ENCODE measurements around the gene MTERF2. TPM values are rescaled to one million over a fixed set of nuclear protein-coding genes. Genes with fewer than 3 reads are reported as not detected.

The MTERF2 gene
- total RNA-seq, 1 experiment from 2014 or later, result 10.7 TPM

DNA sequence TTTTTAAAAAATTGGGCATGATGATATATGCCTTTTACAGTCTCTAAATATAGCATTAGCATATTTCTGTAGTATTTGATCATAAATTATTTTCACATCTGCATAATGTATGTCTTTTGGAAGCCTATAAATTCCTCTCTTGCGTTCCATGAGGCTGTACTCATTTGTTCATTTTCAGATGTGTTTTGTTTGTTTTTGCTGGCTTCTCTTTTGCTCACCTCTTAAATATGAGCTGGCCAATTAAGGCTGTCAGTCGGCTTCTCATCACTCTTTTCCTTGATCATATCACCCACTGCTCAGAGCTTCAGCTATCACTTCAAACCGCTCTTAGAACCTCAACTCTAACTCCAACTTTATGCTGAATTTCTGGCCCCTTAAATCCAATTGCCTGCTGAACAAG, 24.7 kb downstream of the MTERF2 start:
- intact Hi-C loops (cut with micrococcal nuclease), result no loop called here
- TF ChIP-seq, protein P1, sequence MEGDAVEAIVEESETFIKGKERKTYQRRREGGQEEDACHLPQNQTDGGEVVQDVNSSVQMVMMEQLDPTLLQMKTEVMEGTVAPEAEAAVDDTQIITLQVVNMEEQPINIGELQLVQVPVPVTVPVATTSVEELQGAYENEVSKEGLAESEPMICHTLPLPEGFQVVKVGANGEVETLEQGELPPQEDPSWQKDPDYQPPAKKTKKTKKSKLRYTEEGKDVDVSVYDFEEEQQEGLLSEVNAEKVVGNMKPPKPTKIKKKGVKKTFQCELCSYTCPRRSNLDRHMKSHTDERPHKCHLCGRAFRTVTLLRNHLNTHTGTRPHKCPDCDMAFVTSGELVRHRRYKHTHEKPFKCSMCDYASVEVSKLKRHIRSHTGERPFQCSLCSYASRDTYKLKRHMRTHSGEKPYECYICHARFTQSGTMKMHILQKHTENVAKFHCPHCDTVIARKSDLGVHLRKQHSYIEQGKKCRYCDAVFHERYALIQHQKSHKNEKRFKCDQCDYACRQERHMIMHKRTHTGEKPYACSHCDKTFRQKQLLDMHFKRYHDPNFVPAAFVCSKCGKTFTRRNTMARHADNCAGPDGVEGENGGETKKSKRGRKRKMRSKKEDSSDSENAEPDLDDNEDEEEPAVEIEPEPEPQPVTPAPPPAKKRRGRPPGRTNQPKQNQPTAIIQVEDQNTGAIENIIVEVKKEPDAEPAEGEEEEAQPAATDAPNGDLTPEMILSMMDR (conservative IDR thresholded peaks at IDR 0.05; ENCODE audit: low read depth, low read length), result no peak
- TF ChIP-seq EZH2phosphoT487 (IDR thresholded peaks at IDR 0.05; ENCODE audit: borderline replicate concordance, low read length) (no peak), EZH2 (IDR thresholded peaks at IDR 0.05; ENCODE audit: low read length, unreplicated experiment) (no peak)
- H3K79me2 ChIP-seq (ENCODE audit: low read length), result peaks cover 39% of the 10 kb centered on the region
- ChIA-PET POLR2A (ENCODE audit: unreplicated experiment) (no interaction called here), CTCF (no interaction called here)
- H3K27ac ChIP-seq (ENCODE audit: low read length), result no peak overlapping the region
- no peaks in the 10 kb centered on the region for H3K9me2 ChIP-seq (replicated peaks; ENCODE audit: low read length)
- no peak for ATAC-seq
- no peak for DNase-seq
- H3K36me3 ChIP-seq (ENCODE audit: low read depth, low read length), result 0 out of 2 replicates have a peak, but pooled peaks cover 6% of the 10 kb centered on the region
- H3K4me3 ChIP-seq (ENCODE audit: low read length), result no peak overlapping the region
- peaks cover 7% of the 10 kb centered on the region for H3K4me1 ChIP-seq (ENCODE audit: insufficient read depth, low read length)
- H2AFZ ChIP-seq (ENCODE audit: low read length), result no peak overlapping the region
- no TSS peak for BruUV-seq (replicated peaks)
- H3K27me3 ChIP-seq (ENCODE audit: low read length), result no peaks in the 10 kb centered on the region
- H3F3A ChIP-seq (ENCODE audit: low read length, unreplicated experiment), result no peaks in the 10 kb centered on the region
- H3K9ac ChIP-seq (ENCODE audit: low read length), result no peak overlapping the region
- peaks cover 6% of the 10 kb centered on the region; the same call in 1 of the 2 replicates for H4K20me1 ChIP-seq (ENCODE audit: low read length)
- no peak overlapping the region for H3K4me2 ChIP-seq (ENCODE audit: low read length)
- H3K9me3 ChIP-seq (ENCODE audit: low read length), result no peaks in the 10 kb centered on the region

DNA sequence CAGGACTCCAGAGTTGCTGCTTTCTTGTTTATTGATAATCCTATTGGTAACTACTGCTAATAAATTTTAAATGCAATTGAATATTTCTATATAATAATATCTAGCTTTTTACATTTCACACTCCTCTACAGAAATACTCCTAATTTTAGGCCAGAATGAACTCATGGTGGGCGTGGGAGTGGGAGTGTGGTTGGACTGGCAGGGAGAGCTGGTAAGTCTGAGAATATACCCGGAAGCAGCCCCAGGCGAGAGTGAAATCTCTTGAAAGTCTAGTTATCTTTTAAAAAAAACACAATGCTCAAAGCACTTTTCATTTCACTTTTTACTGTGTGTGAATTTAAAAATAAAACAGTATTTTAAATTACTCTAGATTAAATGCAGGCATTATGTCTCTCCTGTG, 26.5 kb downstream of the MTERF2 start:
- ATAC-seq (no peak), DNase-seq (no peak)
- peaks cover 7% of the 10 kb centered on the region for H3K4me1 ChIP-seq (ENCODE audit: insufficient read depth, low read length)
- no peaks in the 10 kb centered on the region for H3F3A ChIP-seq (ENCODE audit: low read length, unreplicated experiment)
- no TSS peak for BruUV-seq (replicated peaks)
- CTCF ChIA-PET, result no interaction called here
- no peak overlapping the region for H3K27ac ChIP-seq (ENCODE audit: low read length)
- intact Hi-C loops (cut with micrococcal nuclease), result no loop called here
- 0 out of 2 replicates have a peak, but pooled peaks cover 6% of the 10 kb centered on the region for H3K36me3 ChIP-seq (ENCODE audit: low read depth, low read length)
- H3K9me3 ChIP-seq (ENCODE audit: low read length), result no peaks in the 10 kb centered on the region
- no peak for TF ChIP-seq EZH2phosphoT487 (IDR thresholded peaks at IDR 0.05; ENCODE audit: borderline replicate concordance, low read length)
- TF ChIP-seq, protein P1 (conservative IDR thresholded peaks at IDR 0.05; ENCODE audit: low read depth, low read length), result no peak
- no peak for TF ChIP-seq EZH2 (IDR thresholded peaks at IDR 0.05; ENCODE audit: low read length, unreplicated experiment)
- H3K27me3 ChIP-seq (ENCODE audit: low read length), result no peaks in the 10 kb centered on the region
- POLR2A ChIA-PET (ENCODE audit: unreplicated experiment), result interaction anchor here (0.6 kb wide), 1 partner anchor 11 kb away, joined by 7 read pairs; no protein-coding TSS in a partner anchor
- no peak overlapping the region for H3K4me3 ChIP-seq (ENCODE audit: low read length)
- H3K9ac ChIP-seq (ENCODE audit: low read length), result no peak overlapping the region
- H3K9me2 ChIP-seq (replicated peaks; ENCODE audit: low read length), result no peaks in the 10 kb centered on the region
- no peak overlapping the region for H3K4me2 ChIP-seq (ENCODE audit: low read length)
- H4K20me1 ChIP-seq (ENCODE audit: low read length), result peaks cover 6% of the 10 kb centered on the region; the same call in 1 of the 2 replicates
- H2AFZ ChIP-seq (ENCODE audit: low read length), result no peak overlapping the region
- H3K79me2 ChIP-seq (ENCODE audit: low read length), result peaks cover 53% of the 10 kb centered on the region

DNA sequence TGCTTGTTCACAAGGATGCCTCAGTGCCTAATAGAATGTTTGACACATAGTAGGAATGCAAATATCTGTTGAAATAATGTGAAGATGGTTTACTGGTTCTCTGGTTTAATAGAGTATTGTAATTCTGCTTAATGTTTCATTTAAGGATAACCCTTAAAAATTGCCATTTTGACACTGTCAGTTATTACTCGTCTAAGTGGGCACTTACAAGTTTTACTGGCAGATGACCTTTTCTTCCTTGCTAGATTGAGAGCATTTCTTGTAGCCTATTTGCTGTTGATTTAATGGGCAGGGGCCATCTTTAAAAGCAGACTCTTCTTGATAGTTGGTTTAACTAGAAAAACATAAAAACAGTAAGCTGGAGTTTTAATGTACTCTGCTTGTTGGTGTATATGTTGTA, 29.4 kb downstream of the MTERF2 start:
- Histone ChIP-seq H3K9me2 (replicated peaks; ENCODE audit: low read length) (no peaks in the 10 kb centered on the region), H4K20me1 (ENCODE audit: low read length) (peaks cover 6% of the 10 kb centered on the region; the same call in 1 of the 2 replicates)

More for the DNA sequence above, 29.4 kb downstream of the MTERF2 start:
- Histone ChIP-seq H3K4me1 (ENCODE audit: insufficient read depth, low read length) (peaks cover 20% of the 10 kb centered on the region), H3K9me3 (ENCODE audit: low read length) (no peaks in the 10 kb centered on the region), H3K27me3 (ENCODE audit: low read length) (no peaks in the 10 kb centered on the region), H3K27ac (ENCODE audit: low read length) (no peak overlapping the region), H3K9ac (ENCODE audit: low read length) (peak overlapping the region; percentile 82; the same call in 1 of the 2 replicates), H2AFZ (ENCODE audit: low read length) (peak overlapping the region; percentile 98; the same call in 1 of the 2 replicates), H3K4me2 (ENCODE audit: low read length) (peak overlapping the region; percentile 79), H3K79me2 (ENCODE audit: low read length) (peaks cover 44% of the 10 kb centered on the region), H3K4me3 (ENCODE audit: low read length) (peak overlapping the region; percentile 80), H3K36me3 (ENCODE audit: low read depth, low read length) (0 out of 2 replicates have a peak, but pooled peaks cover 4% of the 10 kb centered on the region), H3F3A (ENCODE audit: low read length, unreplicated experiment) (peaks cover 5% of the 10 kb centered on the region)
- CTCF ChIA-PET, result no interaction called here
- BruUV-seq (replicated peaks), result no TSS peak
- ATAC-seq (no peak), DNase-seq (no peak)
- intact Hi-C loops (cut with micrococcal nuclease), result loop anchor here (2.0 to 5.0 kb wide), 3 partner anchors 29 to 660 kb away; partner anchors contain the start of genes MTERF2 and RIC8B
- TF ChIP-seq EZH2 (IDR thresholded peaks at IDR 0.05; ENCODE audit: low read length, unreplicated experiment) (no peak), EZH2phosphoT487 (IDR thresholded peaks at IDR 0.05; ENCODE audit: borderline replicate concordance, low read length) (no peak)
- TF ChIP-seq, protein P1 (conservative IDR thresholded peaks at IDR 0.05; ENCODE audit: low read depth, low read length), result no peak
- POLR2A ChIA-PET (ENCODE audit: unreplicated experiment), result no interaction called here
